PC-9 (cell line): ENCODE results near the gene MORC1.

Source experiments
- CTCF ChIP-seq: fragments of 200-600 bp; sonication (generic); conservative IDR thresholded peaks from 2 replicates; pipeline ENCODE4 v1.6.1; 2017; ENCODE audit warnings: mixed run types, antibody characterized with exemption, mild to moderate bottlenecking, moderate library complexity
- EZH2 ChIP-seq: fragments of 200-600 bp; sonication (generic); IDR thresholded peaks from 2 replicates; pipeline ENCODE4 v1.8.0; 2017; ENCODE audit warnings: antibody characterized with exemption, low read depth

GRCh38 chr3:109118584-109118983 is 650 bp upstream of the MORC1 start:
- no peak for TF ChIP-seq CTCF
- no peak for TF ChIP-seq EZH2
